Tibial nerve (tissue), 4 donors: Measurements from ENCODE around the gene CNOT6.

Experiments
- CTCF ChIP-seq, 5 experiments: fragments of 200-600 bp in 3 of 5; fragments of 450-650 bp in 2 of 5; sonication (generic) in 3 of 5; IDR thresholded peaks; one replicate each; pipeline ENCODE4 v1.5.1; 2016 to 2019; ENCODE audit warnings: antibody characterized with exemption in 5 of 5, mild to moderate bottlenecking in 3 of 5, moderate library complexity in 2 of 5
- EP300 ChIP-seq, 2 donors: sonication (generic); formaldehyde crosslinking; IDR thresholded peaks; one replicate each; pipeline ENCODE4 v1.6.1; 2017; ENCODE audit warnings: antibody characterized with exemption in 2 of 2, mild to moderate bottlenecking in 1 of 2
- POLR2A ChIP-seq, 2 donors: fragments of 450-650 bp; IDR thresholded peaks; one replicate each; pipeline ENCODE4 v1.6.1; 2017; ENCODE audit warnings: antibody characterized with exemption in 2 of 2, mild to moderate bottlenecking in 2 of 2, moderate library complexity in 2 of 2

GRCh38 chr5:180516440-180516839 lies 22.3 kb downstream of the CNOT6 start:
- TF ChIP-seq POLR2A (IDR thresholded peaks at IDR 0.05) (no peak), CTCF (IDR thresholded peaks at IDR 0.05) (no peak), EP300 (IDR thresholded peaks at IDR 0.05) (no peak)
